Measurements from ENCODE around the gene VPS52.

- TF ChIP-seq POLR2A (IDR thresholded peaks at IDR 0.05), result no peak
- TF ChIP-seq, protein P1, sequence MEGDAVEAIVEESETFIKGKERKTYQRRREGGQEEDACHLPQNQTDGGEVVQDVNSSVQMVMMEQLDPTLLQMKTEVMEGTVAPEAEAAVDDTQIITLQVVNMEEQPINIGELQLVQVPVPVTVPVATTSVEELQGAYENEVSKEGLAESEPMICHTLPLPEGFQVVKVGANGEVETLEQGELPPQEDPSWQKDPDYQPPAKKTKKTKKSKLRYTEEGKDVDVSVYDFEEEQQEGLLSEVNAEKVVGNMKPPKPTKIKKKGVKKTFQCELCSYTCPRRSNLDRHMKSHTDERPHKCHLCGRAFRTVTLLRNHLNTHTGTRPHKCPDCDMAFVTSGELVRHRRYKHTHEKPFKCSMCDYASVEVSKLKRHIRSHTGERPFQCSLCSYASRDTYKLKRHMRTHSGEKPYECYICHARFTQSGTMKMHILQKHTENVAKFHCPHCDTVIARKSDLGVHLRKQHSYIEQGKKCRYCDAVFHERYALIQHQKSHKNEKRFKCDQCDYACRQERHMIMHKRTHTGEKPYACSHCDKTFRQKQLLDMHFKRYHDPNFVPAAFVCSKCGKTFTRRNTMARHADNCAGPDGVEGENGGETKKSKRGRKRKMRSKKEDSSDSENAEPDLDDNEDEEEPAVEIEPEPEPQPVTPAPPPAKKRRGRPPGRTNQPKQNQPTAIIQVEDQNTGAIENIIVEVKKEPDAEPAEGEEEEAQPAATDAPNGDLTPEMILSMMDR (IDR thresholded peaks at IDR 0.05), result no peak
Observed at GRCh38 chr6:33241968-33242367, 29.7 kb downstream of the VPS52 start.
